Measurements from ENCODE around the gene TAS1R2. TPM values are rescaled to one million over a fixed set of nuclear protein-coding genes. Genes with fewer than 3 reads are reported as not detected.
"Not testable (repeated sequence)": the region's sequence is repeated elsewhere in the genome, so short reads cannot be mapped to it uniquely, and the experiment has no call there.

Gene TAS1R2
- total RNA-seq, 2 experiments from 2014 or later, result not detected

DNA sequence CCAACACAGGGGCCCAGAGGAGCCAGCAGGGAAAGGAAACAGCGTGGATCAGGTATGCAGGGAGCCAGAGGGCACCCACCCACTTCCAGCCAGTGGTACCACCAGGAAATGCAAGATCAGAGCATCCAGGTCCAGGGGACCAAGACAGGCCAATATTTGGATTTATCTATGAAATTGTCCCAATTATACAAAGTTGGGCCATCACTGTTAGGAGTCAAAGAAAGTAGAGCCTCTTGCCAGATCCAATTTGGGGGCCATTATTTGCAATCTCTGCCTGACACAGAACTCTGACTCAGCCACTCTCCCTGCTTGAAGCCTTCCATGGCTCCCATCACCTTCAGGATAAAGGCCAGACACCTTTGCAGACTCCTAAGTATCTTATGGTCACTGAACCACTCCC, 21.1 kb upstream of the TAS1R2 start:
- ATAC-seq (ENCODE audit: low read depth) (no peak), DNase-seq (no peak)
- Mint-ChIP-seq H3K9me3 (no peaks in the 10 kb centered on the region), H3K4me3 (no peak overlapping the region), H3K36me3 (no peaks in the 10 kb centered on the region), H3K27me3 (no peaks in the 10 kb centered on the region), H3K4me1 (no peaks in the 10 kb centered on the region), H3K27ac (no peak overlapping the region)
- POLR2A ChIA-PET, result no interaction called here

DNA sequence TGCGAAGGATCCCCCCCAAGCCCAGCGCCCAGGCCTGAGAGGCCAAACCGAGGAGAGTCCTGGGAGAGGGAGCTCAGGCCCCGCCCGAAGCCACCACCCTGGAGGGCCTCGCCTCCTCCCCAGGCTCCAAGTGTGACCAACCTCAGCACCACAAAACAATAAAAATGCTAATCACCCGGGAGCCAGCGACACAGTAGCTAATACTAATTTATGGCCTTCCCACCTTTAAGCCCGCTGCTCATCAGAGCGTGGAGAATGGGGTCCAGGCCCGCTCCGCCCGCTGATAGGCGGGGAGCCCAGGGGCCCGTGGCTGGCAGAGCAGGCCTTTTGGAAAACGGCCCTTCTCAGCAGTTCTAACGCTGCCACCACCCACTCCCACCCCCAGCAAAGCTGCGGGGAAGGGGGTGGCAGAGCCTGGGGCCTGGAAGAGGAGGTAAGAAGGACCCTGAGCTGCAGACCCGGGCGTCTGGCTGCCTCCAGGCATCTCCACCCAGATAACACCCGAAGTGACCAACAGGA, 20.4 kb upstream of the TAS1R2 start:
- no peak overlapping the region for H3K4me3 Mint-ChIP-seq
- no peak overlapping the region for H3K27ac Mint-ChIP-seq
- POLR2A ChIA-PET, result no interaction called here
- no peak for ATAC-seq (ENCODE audit: low read depth)
- no peaks in the 10 kb centered on the region for H3K36me3 Mint-ChIP-seq
- no peaks in the 10 kb centered on the region for H3K4me1 Mint-ChIP-seq
- DNase-seq, result no peak
- no peaks in the 10 kb centered on the region for H3K27me3 Mint-ChIP-seq
- no peaks in the 10 kb centered on the region for H3K9me3 Mint-ChIP-seq

GRCh38 chr1:18879215-18879790, 19.8 kb upstream of the TAS1R2 start:
- POLR2A ChIA-PET, result no interaction called here

GRCh38 chr1:18878538-18879214, 19.2 kb upstream of the TAS1R2 start:
- POLR2A ChIA-PET, result no interaction called here
- no peaks in the 10 kb centered on the region for H3K36me3 Mint-ChIP-seq
- no peak for DNase-seq
- no peaks in the 10 kb centered on the region for H3K9me3 Mint-ChIP-seq
- H3K27me3 Mint-ChIP-seq, result no peaks in the 10 kb centered on the region
- H3K4me1 Mint-ChIP-seq, result no peaks in the 10 kb centered on the region
- no peak overlapping the region for H3K27ac Mint-ChIP-seq
- H3K4me3 Mint-ChIP-seq, result no peak overlapping the region
- no peak for ATAC-seq (ENCODE audit: low read depth)

More at GRCh38 chr1:18879215-18879790, 19.8 kb upstream of the TAS1R2 start:
- Mint-ChIP-seq H3K27ac (no peak overlapping the region), H3K27me3 (no peaks in the 10 kb centered on the region), H3K36me3 (no peaks in the 10 kb centered on the region), H3K4me1 (no peaks in the 10 kb centered on the region), H3K4me3 (no peak overlapping the region), H3K9me3 (no peaks in the 10 kb centered on the region)
- DNase-seq, result no peak
- ATAC-seq (ENCODE audit: low read depth), result no peak

GRCh38 chr1:18877282-18877681, 17.8 kb upstream of the TAS1R2 start:
- no peak overlapping the region for H3K4me3 Mint-ChIP-seq
- H3K36me3 Mint-ChIP-seq, result no peaks in the 10 kb centered on the region
- DNase-seq, result no peak
- no peaks in the 10 kb centered on the region for H3K27me3 Mint-ChIP-seq
- ATAC-seq (ENCODE audit: low read depth), result no peak
- H3K27ac Mint-ChIP-seq, result no peak overlapping the region
- H3K4me1 Mint-ChIP-seq, result no peaks in the 10 kb centered on the region
- no peaks in the 10 kb centered on the region for H3K9me3 Mint-ChIP-seq
- POLR2A ChIA-PET, result no interaction called here

DNA sequence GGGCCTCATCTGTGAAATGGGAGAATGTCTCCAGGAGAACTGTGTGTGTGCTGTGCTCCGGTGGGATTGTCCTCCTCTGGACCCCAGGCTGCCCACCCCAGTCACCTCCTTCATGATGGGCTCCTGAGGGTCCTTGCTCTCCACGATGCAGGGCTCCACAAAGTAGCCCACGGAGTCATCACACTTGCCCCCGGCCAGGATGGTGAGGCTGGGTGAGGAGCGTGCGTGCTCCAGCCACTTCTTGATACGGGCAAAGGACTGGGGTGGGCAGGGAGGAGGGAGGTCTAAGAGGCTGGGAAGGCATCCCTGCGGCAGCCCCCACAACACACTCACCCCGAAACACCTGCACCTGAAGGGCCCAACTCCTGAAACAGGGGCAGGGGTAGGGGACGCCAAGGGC, 16.8 kb upstream of the TAS1R2 start:
- Mint-ChIP-seq H3K36me3 (no peaks in the 10 kb centered on the region), H3K4me1 (no peaks in the 10 kb centered on the region), H3K27ac (no peak overlapping the region), H3K4me3 (no peak overlapping the region), H3K9me3 (no peaks in the 10 kb centered on the region), H3K27me3 (no peaks in the 10 kb centered on the region)
- no peak for DNase-seq
- POLR2A ChIA-PET, result no interaction called here
- no peak for ATAC-seq (ENCODE audit: low read depth)

- POLR2A ChIA-PET, result no interaction called here
- H3K4me1 Mint-ChIP-seq, result no peaks in the 10 kb centered on the region
- H3K4me3 Mint-ChIP-seq, result no peak overlapping the region
- no peaks in the 10 kb centered on the region for H3K36me3 Mint-ChIP-seq
- H3K27me3 Mint-ChIP-seq, result no peaks in the 10 kb centered on the region
- DNase-seq (no peak), ATAC-seq (ENCODE audit: low read depth) (no peak)
- H3K9me3 Mint-ChIP-seq, result no peaks in the 10 kb centered on the region
- no peak overlapping the region for H3K27ac Mint-ChIP-seq
Measured at GRCh38 chr1:18875796-18876128, 16.3 kb upstream of the TAS1R2 start.

- POLR2A ChIA-PET, result no interaction called here
- DNase-seq, result peak; percentile 69
- Mint-ChIP-seq H3K27me3 (no peaks in the 10 kb centered on the region), H3K4me1 (no peaks in the 10 kb centered on the region), H3K4me3 (no peak overlapping the region), H3K36me3 (no peaks in the 10 kb centered on the region), H3K9me3 (no peaks in the 10 kb centered on the region), H3K27ac (no peak overlapping the region)
- ATAC-seq (ENCODE audit: low read depth), result peak; percentile 51
Measured at GRCh38 chr1:18875107-18875795, 15.8 kb upstream of the TAS1R2 start.

- no peak overlapping the region for H3K27ac Mint-ChIP-seq
- no peaks in the 10 kb centered on the region for H3K4me1 Mint-ChIP-seq
- H3K4me3 Mint-ChIP-seq, result no peak overlapping the region
- no peaks in the 10 kb centered on the region for H3K27me3 Mint-ChIP-seq
- ATAC-seq (ENCODE audit: low read depth) (no peak), DNase-seq (no peak)
- POLR2A ChIA-PET, result no interaction called here
- H3K36me3 Mint-ChIP-seq, result no peaks in the 10 kb centered on the region
- no peaks in the 10 kb centered on the region for H3K9me3 Mint-ChIP-seq
Measured at GRCh38 chr1:18874600-18874999, 15.1 kb upstream of the TAS1R2 start.

DNA sequence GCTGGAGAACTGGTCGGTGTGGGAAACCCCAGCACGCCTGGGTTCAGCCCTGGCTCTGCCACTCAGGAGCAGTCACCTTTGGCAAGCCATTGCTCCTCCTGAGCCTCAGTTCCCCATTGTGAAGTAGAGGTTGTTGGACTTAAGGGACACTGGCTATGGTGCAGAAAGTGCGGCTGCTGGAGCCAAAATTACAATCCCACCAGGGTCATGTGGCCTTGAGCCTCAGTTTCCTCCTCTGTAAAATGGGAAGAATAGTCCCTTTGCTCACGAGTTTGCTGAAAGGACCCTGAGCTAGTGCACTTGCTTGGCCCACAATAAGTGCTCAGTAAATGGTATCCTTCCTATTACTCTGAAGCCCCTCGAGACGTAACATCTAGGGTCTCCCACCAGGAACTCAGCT, 14.6 kb upstream of the TAS1R2 start:
- ATAC-seq (ENCODE audit: low read depth), result no peak
- Mint-ChIP-seq H3K27me3 (no peaks in the 10 kb centered on the region), H3K9me3 (no peaks in the 10 kb centered on the region), H3K36me3 (no peaks in the 10 kb centered on the region), H3K4me1 (no peaks in the 10 kb centered on the region), H3K4me3 (no peak overlapping the region), H3K27ac (no peak overlapping the region)
- DNase-seq, result no peak
- POLR2A ChIA-PET, result no interaction called here

DNA sequence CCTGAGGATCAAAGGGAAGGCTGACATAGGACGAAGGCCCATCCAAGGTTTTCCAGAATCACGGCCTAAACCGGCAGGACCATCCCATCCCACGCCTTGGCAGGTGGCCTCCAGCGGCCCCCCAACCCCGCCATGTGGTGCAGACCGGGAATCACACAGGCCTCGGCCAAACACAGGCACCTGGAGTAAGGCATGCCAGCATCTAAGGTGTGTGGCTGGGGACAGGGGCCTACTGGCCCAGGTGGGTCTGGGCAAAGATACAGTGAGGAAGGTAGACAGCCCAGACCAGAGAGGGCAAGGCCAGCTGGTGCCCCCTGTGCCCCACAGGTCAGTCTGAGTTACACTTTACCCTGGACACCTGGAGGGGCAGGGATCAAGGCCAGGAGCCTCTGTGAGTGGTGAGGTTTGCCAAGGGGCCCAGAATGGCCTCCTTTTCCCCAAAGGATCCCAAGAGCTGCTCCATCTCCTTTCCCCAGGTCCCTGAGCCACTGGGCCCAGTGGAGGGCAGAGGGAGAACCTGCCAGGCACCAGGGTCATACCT, 12.7 kb upstream of the TAS1R2 start:
- no peaks in the 10 kb centered on the region for H3K27me3 Mint-ChIP-seq
- no peak for DNase-seq

GRCh38 chr1:18871401-18872070, 12.1 kb upstream of the TAS1R2 start:
- Mint-ChIP-seq H3K4me3 (no peak overlapping the region), H3K4me1 (no peaks in the 10 kb centered on the region), H3K36me3 (no peaks in the 10 kb centered on the region), H3K9me3 (no peaks in the 10 kb centered on the region), H3K27me3 (no peaks in the 10 kb centered on the region), H3K27ac (no peak overlapping the region)
- POLR2A ChIA-PET, result no interaction called here
- DNase-seq (no peak), ATAC-seq (ENCODE audit: low read depth) (no peak)

More for the DNA sequence above, 12.7 kb upstream of the TAS1R2 start:
- Mint-ChIP-seq H3K27ac (no peak overlapping the region), H3K4me1 (no peaks in the 10 kb centered on the region), H3K9me3 (no peaks in the 10 kb centered on the region), H3K36me3 (no peaks in the 10 kb centered on the region), H3K4me3 (no peak overlapping the region)
- POLR2A ChIA-PET, result no interaction called here
- ATAC-seq (ENCODE audit: low read depth), result no peak

DNA sequence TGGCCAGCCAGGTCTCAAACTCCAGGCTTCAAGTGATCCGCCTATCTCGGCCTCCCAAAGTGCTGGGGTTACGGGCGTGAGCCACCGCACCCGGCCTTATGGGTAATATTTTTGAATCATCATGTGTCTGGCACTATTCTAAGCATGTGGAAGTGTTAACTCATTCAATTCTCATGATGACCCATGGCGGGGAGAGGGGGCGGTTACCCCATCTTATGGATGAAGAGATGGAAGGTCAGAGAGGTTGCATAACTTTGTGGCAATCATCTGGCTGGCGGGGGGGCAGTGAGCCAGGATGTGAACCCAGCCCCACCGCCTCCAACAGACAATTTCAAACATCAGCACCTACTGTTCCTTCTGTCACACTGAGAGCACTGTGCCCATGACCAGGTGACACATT, 11.5 kb upstream of the TAS1R2 start:
- Mint-ChIP-seq H3K4me1 (no peaks in the 10 kb centered on the region), H3K36me3 (no peaks in the 10 kb centered on the region), H3K9me3 (no peaks in the 10 kb centered on the region), H3K27me3 (no peaks in the 10 kb centered on the region), H3K27ac (no peak overlapping the region), H3K4me3 (no peak overlapping the region)
- no peak for DNase-seq
- POLR2A ChIA-PET, result no interaction called here
- ATAC-seq (ENCODE audit: low read depth), result no peak

GRCh38 chr1:18870595-18870865, 11.1 kb upstream of the TAS1R2 start:
- H3K4me3 Mint-ChIP-seq; H3K27me3 Mint-ChIP-seq; H3K4me1 Mint-ChIP-seq; ATAC-seq (ENCODE audit: low read depth); H3K27ac Mint-ChIP-seq; POLR2A ChIA-PET; DNase-seq; H3K9me3 Mint-ChIP-seq; H3K36me3 Mint-ChIP-seq: not testable (repeated sequence)

All from activated naive CD8-positive, alpha-beta T cell treated with anti-CD3 and anti-CD28 coated beads, Interleukin-2, amount 10 ng/mL, durations not matched to agents 7 days and 5 days (primary cell).